SK-N-SH (cell line): ENCODE measurements around the gene MKRN2OS. TPM values are rescaled to one million over a fixed set of nuclear protein-coding genes. Genes with fewer than 3 reads are reported as not detected.

Experiments
- CTCF ChIA-PET: fragments of 300-600, 350-600 bp; formaldehyde crosslinking; extraction: SDS; loops from one replicate; lab custom pipeline; 2021; lab: Yijun Ruan, JAX
- POLR2A ChIA-PET: fragments of 350-600 bp; sonication (Branson Sonifier 250); formaldehyde crosslinking; extraction: SDS; loops from one replicate; lab custom pipeline; 2020; ENCODE audit warnings: antibody characterized with exemption, inconsistent platforms; lab: Yijun Ruan, JAX
- DNase-seq: peaks from one replicate; pipeline ENCODE4 v3.0.0; 2012
- H2AFZ ChIP-seq: fragments of 200-600 bp; sonication (generic); 2 replicates; pipeline ENCODE4 v1.8.1; 2016; ENCODE audit warnings: antibody characterized with exemption, mild to moderate bottlenecking, low read depth
- H3F3A ChIP-seq: fragments of 200-600 bp; sonication (generic); replicated peaks from 2 replicates; pipeline ENCODE3; 2016; ENCODE audit warnings: antibody characterized with exemption, mild to moderate bottlenecking; ENCODE audit not compliant: insufficient read depth
- H3K27ac ChIP-seq, 2 experiments: fragments of 200-500 bp in 1 of 2; fragments of 200-600 bp in 1 of 2; sonication (Bioruptor generic) in 1 of 2; sonication (generic), shearing (Covaris generic) in 1 of 2; 2 replicates each; pipeline versions ENCODE4 v1.5.1 to v1.6.1; 2014 to 2016; ENCODE audit warnings: low read depth in 2 of 2, inconsistent platforms in 1 of 2, low read length in 1 of 2, mild to moderate bottlenecking in 1 of 2, mixed read lengths in 1 of 2
- H3K27me3 ChIP-seq: fragments of 200-600 bp; sonication (generic), shearing (Covaris generic); 2 replicates; pipeline ENCODE4 v1.6.1; 2016; ENCODE audit warnings: mixed run types; ENCODE audit not compliant: insufficient read depth
- H3K36me3 ChIP-seq, 2 experiments: fragments of 200-500 bp in 1 of 2; fragments of 200-600 bp in 1 of 2; sonication (Bioruptor generic) in 1 of 2; sonication (generic) in 1 of 2; replicated peaks in 1 of 2; 2 replicates each; pipeline versions ENCODE3 to v1.5.1; 2014 to 2016; ENCODE audit warnings: low read length in 1 of 2, mild to moderate bottlenecking in 1 of 2; ENCODE audit not compliant: insufficient read depth in 2 of 2, control insufficient read depth in 1 of 2
- H3K4me1 ChIP-seq, 2 experiments: fragments of 200-500 bp in 1 of 2; fragments of 200-600 bp in 1 of 2; sonication (Bioruptor generic) in 1 of 2; sonication (generic), shearing (Covaris generic) in 1 of 2; 2 replicates each; pipeline versions ENCODE4 v1.5.1 to v1.6.1; 2014 to 2016; ENCODE audit warnings: low read depth in 1 of 2, low read length in 1 of 2, mixed run types in 1 of 2; ENCODE audit not compliant: insufficient read depth in 2 of 2, control insufficient read depth in 1 of 2
- H3K4me2 ChIP-seq: fragments of 200-600 bp; sonication (generic), shearing (Covaris generic); 2 replicates; pipeline ENCODE4 v1.6.1; 2017; ENCODE audit warnings: mixed run types
- H3K4me3 ChIP-seq, 2 experiments: fragments of 200-500 bp in 1 of 2; fragments of 200-600 bp in 1 of 2; sonication (Bioruptor generic) in 1 of 2; sonication (generic), shearing (Covaris generic) in 1 of 2; 2 replicates each; pipeline versions ENCODE4 v1.5.1 to v1.8.1; 2014 to 2016; ENCODE audit warnings: low read depth in 2 of 2, inconsistent platforms in 1 of 2, low read length in 1 of 2, mild to moderate bottlenecking in 1 of 2, mixed read lengths in 1 of 2, moderate library complexity in 1 of 2
- H3K79me2 ChIP-seq: fragments of 200-600 bp; sonication (generic); 2 replicates; pipeline ENCODE4 v1.8.1; 2017; ENCODE audit warnings: mild to moderate bottlenecking; ENCODE audit not compliant: insufficient read depth
- H3K9ac ChIP-seq: fragments of 200-600 bp; sonication (generic); 2 replicates; pipeline ENCODE4 v1.6.1; 2017; ENCODE audit warnings: mixed run types
- H3K9me2 ChIP-seq: fragments of 200-600 bp; sonication (generic); 2 replicates; pipeline ENCODE4 v1.6.1; 2017; ENCODE audit warnings: mixed run types
- H3K9me3 ChIP-seq: fragments of 200-600 bp; sonication (generic); 2 replicates; pipeline ENCODE4 v1.6.1; 2017; ENCODE audit warnings: mixed run types, mild to moderate bottlenecking, moderate library complexity
- H4K20me1 ChIP-seq: fragments of 200-600 bp; sonication (generic); 2 replicates; pipeline ENCODE4 v1.6.1; 2017; ENCODE audit warnings: mild to moderate bottlenecking, mixed run types; ENCODE audit not compliant: insufficient read depth
- CHD2 ChIP-seq: fragments of 150-350 bp; IDR thresholded peaks from 2 replicates; pipeline ENCODE4 v1.6.1; 2018; ENCODE audit warnings: low read length; ENCODE audit not compliant: partially characterized antibody
- GABPA ChIP-seq: IDR thresholded peaks from 2 replicates; pipeline ENCODE4 v1.4.0; 2012; ENCODE audit warnings: low read depth, mild to moderate bottlenecking
- MAX ChIP-seq: IDR thresholded peaks from 2 replicates; pipeline ENCODE4 v1.4.0; 2012; ENCODE audit warnings: low read depth
- NFIC ChIP-seq: IDR thresholded peaks from 2 replicates; pipeline ENCODE4 v1.4.0; 2012; ENCODE audit warnings: borderline replicate concordance
- NRF1 ChIP-seq: IDR thresholded peaks from 2 replicates; pipeline ENCODE4 v1.6.1; 2012; ENCODE audit warnings: low read depth, mild to moderate bottlenecking, low read length
- POLR2AphosphoS5 ChIP-seq: IDR thresholded peaks from 2 replicates; pipeline ENCODE4 v1.6.1; 2012; ENCODE audit warnings: low read depth, low read length
- RAD21 ChIP-seq: IDR thresholded peaks from 2 replicates; pipeline ENCODE4 v1.6.1; 2012; ENCODE audit warnings: mild to moderate bottlenecking, low read length
- RCOR1 ChIP-seq: fragments of 150-350 bp; IDR thresholded peaks from 2 replicates; pipeline ENCODE4 v1.6.1; 2017; ENCODE audit warnings: antibody characterized with exemption, low read length
- REST ChIP-seq: IDR thresholded peaks from 2 replicates; pipeline ENCODE4 v1.6.1; 2012; ENCODE audit warnings: mild to moderate bottlenecking, low read depth, low read length, moderate library complexity
- SMC3 ChIP-seq: IDR thresholded peaks from 2 replicates; pipeline ENCODE4 v1.6.1; 2012; ENCODE audit warnings: low read depth, low read length, improper control_type of control experiment
- TCF12 ChIP-seq: IDR thresholded peaks from 2 replicates; pipeline ENCODE4 v1.4.0; 2012
- TEAD4 ChIP-seq: IDR thresholded peaks from 2 replicates; pipeline ENCODE4 v1.4.0; 2012; ENCODE audit warnings: mild to moderate bottlenecking, borderline replicate concordance; ENCODE audit not compliant: insufficient read depth
- USF2 ChIP-seq: fragments of 150-350 bp; IDR thresholded peaks from 2 replicates; pipeline ENCODE4 v1.6.1; 2017; ENCODE audit warnings: antibody characterized with exemption, low read length, low read depth, borderline replicate concordance
- WGBS: methylation state at CpG from one replicate; pipeline ENCODE4 v1.1.6; 2017; ENCODE audit warnings: low lambda C conversion rate; 5-methylcytosine and 5-hydroxymethylcytosine counted together
- polyA plus RNA-seq, 3 experiments: library from polyadenylated mRNA; depleted of rRNA; stranded (reverse); fragments of >200 nt; gene quantifications; 2 replicates each; pipeline ENCODE4 v1.2.3, GENCODE V29; 2012

Gene MKRN2OS
- polyA plus RNA-seq, 1 of the 3 experiments (the other 2 are of a cell fraction): not detected

GRCh38 chr3:12503126-12503957 is 42.0 kb downstream of the MKRN2OS start:
- CTCF ChIA-PET: no interaction called here
- WGBS: 94% methylated on average over 18 of the region's 18 CpGs

More at GRCh38 chr3:12503126-12503957, 42.0 kb downstream of the MKRN2OS start:
- H3K4me1 ChIP-seq: peaks cover 5 to 10% of the 10 kb centered on the region in 2 experiments; a peak in 2 of 4 replicates
- DNase-seq: no peak
- H3K9me3 ChIP-seq: no peaks in the 10 kb centered on the region
- H3K27ac ChIP-seq: no peak overlapping the region
- H3K4me3 ChIP-seq: no peak overlapping the region
- no peak overlapping the region for H3K4me2 ChIP-seq
- H3F3A ChIP-seq: peaks cover 13% of the 10 kb centered on the region
- H3K9me2 ChIP-seq: no peaks in the 10 kb centered on the region
- H3K36me3 ChIP-seq: peaks cover 27 to 42% of the 10 kb centered on the region in 2 experiments
- H2AFZ ChIP-seq: no peak overlapping the region
- no peak overlapping the region for H3K9ac ChIP-seq
- no peaks in the 10 kb centered on the region for H3K79me2 ChIP-seq
- no peaks in the 10 kb centered on the region for H3K27me3 ChIP-seq
- POLR2A ChIA-PET: no interaction called here
- peaks cover 5% of the 10 kb centered on the region for H4K20me1 ChIP-seq
- TF ChIP-seq RCOR1 (no peak), SMC3 (no peak), REST (no peak), RAD21 (no peak), TCF12 (no peak), TEAD4 (no peak), MAX (no peak), POLR2AphosphoS5 (no peak), NFIC (no peak), CHD2 (no peak), GABPA (no peak), USF2 (no peak), NRF1 (no peak)
- TF ChIP-seq, all 33 proteins: peak for 0
